Stomach (tissue), 9 donors: Measurements from ENCODE around the gene FAM168A. TPM values are rescaled to one million over a fixed set of nuclear protein-coding genes. Genes with fewer than 3 reads are reported as not detected.

Experiments
- DNase-seq, 2 donors: peaks; one replicate each; pipeline versions ENCODE4 v3.0.0 to v3.0.0-alpha.2; 2013 to 2019
- H3K27ac ChIP-seq, 5 donors: fragments of 200-600 bp in 4 of 5; sonication (generic) in 4 of 5; one replicate each; pipeline ENCODE4 v1.5.1; 2013 to 2019; ENCODE audit warnings: mild to moderate bottlenecking in 1 of 5, moderate library complexity in 1 of 5
- H3K27me3 ChIP-seq, 3 donors: fragments of 200-600 bp; sonication (generic); one replicate each; pipeline ENCODE4 v1.5.1; 2017 to 2019; ENCODE audit warnings: mixed run types in 1 of 3
- H3K36me3 ChIP-seq, 4 donors: fragments of 200-600 bp; sonication (generic); 1 replicate in 3 of 4; 2 replicates in 1 of 4; pipeline ENCODE4 v1.5.1; 2016 to 2019
- H3K4me1 ChIP-seq, 4 donors: fragments of 200-600 bp; sonication (generic); one replicate each; pipeline ENCODE4 v1.5.1; 2016 to 2019
- H3K4me3 ChIP-seq, 4 donors: fragments of 200-600 bp; sonication (generic) in 3 of 4; one replicate each; pipeline ENCODE4 v1.5.1; 2016 to 2019; ENCODE audit warnings: mild to moderate bottlenecking in 1 of 4
- H3K9me3 ChIP-seq, 4 donors: fragments of 200-600 bp; sonication (generic); one replicate each; pipeline ENCODE4 v1.5.1; 2016 to 2019
- EP300 ChIP-seq: sonication (generic); formaldehyde crosslinking; IDR thresholded peaks from one replicate; pipeline ENCODE4 v1.6.1; 2017; ENCODE audit warnings: antibody characterized with exemption
- POLR2A ChIP-seq, 4 donors: fragments of 450-650 bp; IDR thresholded peaks; one replicate each; pipeline ENCODE4 v1.6.1; 2016; ENCODE audit warnings: antibody characterized with exemption in 4 of 4, control low read depth in 2 of 4, mild to moderate bottlenecking in 1 of 4, moderate library complexity in 1 of 4
- POLR2AphosphoS5 ChIP-seq, 3 donors: sonication (generic); formaldehyde crosslinking; IDR thresholded peaks; one replicate each; pipeline ENCODE4 v1.6.1; 2016; ENCODE audit warnings: antibody characterized with exemption in 3 of 3
- WGBS, 5 donors: extraction: QIAGEN DNeasy Blood & Tissue Kit in 3 of 5; methylation state at CpG; one replicate each; pipeline versions ENCODE4 v1.1.5 to v1.1.7; 2013 to 2018; 5-methylcytosine and 5-hydroxymethylcytosine counted together
- intact Hi-C: fragments of 100-400 bp; cut with DNase I; formaldehyde crosslinking; loops from one replicate; pipeline ENCODE4 v1.15.1; 2023; ENCODE audit warnings: low total_unique reads
- polyA plus RNA-seq, 3 donors: library from polyadenylated mRNA; stranded (reverse); fragments of 200-250 nt; gene quantifications; one replicate each; pipeline ENCODE4 v1.2.3, GENCODE V29; 2013
- total RNA-seq, 5 donors: library from RNA; depleted of rRNA; stranded (reverse); fragments of >200 nt; gene quantifications; one replicate each; pipeline versions ENCODE4 v1.1.0 to v1.2.3, GENCODE V29; 2014 to 2016
- TF ChIP-seq, protein P1 (sequence below), 7 experiments: fragments of 450-650 bp in 4 of 7; fragments of 200-600 bp in 3 of 7; sonication (generic) in 3 of 7; IDR thresholded peaks; one replicate each; pipeline ENCODE4 v1.5.1; 2016 to 2019; ENCODE audit warnings: antibody characterized with exemption in 7 of 7, control low read depth in 2 of 7, mild to moderate bottlenecking in 1 of 7
- donor health status: healthy with polysubstance abuse.
- donor health status: Bipolar disorder and iron deficiency.
- donor health status: healthy.

FAM168A gene
- total and polyA plus RNA-seq, 8 donors = 4.3 to 25.4 (median 6.3) TPM

DNA sequence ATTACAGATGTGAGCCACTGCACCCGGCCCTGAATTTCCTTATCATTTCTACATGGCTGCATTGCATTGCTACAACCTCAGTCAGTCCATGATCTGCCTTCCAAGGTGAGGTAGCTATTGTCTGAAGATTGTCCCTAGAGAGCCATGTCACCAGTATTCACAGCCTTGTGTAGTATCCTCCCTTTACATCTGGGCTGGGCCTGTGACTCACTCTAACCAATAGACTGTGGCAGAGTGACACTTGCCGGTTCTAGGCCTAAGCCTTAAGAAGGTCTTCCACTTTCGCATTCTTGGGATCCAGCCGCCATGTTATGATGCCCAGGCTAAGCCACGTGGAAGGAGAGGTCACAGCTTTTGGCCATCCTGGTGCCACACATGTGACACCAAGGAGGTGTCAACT, 38.3 kb upstream of the FAM168A start:
- 90 to 96% (median 94%) methylated on average over 5 of the region's 5 CpGs for WGBS, 5 donors

DNA sequence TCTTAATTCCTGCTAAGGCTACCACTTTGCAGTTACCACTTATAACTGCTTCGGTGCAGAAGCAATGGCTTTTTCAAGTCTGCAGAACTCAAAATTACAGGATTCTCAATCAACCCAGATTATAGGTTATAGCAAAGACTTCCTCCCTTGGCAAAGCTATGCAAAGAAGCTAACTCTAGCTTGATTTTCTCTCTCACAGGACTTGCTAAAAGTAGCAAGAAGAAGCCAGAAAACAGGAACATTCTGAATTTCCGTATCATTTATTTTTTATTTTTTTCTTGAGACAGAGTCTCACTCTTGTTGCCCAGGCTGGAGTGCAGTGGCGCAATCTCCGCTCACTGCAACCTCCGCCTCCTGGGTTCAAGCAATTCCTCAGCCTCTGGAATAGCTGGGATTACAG, 37.8 kb upstream of the FAM168A start:
- Histone ChIP-seq H3K4me1 (no peaks in the 10 kb centered on the region), H3K36me3 (no peaks in the 10 kb centered on the region), H3K27me3 (peaks cover 0 to 7% (median 0%) of the 10 kb centered on the region in 3 donors), H3K4me3 (no peak overlapping the region), H3K27ac (no peak overlapping the region), H3K9me3 (no peaks in the 10 kb centered on the region)
- intact Hi-C loops = no loop called here
- WGBS, 5 donors = 93 to 97% (median 95%) methylated on average over 5 of the region's 5 CpGs
- DNase-seq = no peak
- TF ChIP-seq EP300 = no peak
- no peak for TF ChIP-seq POLR2AphosphoS5 (IDR thresholded peaks at IDR 0.05)
- TF ChIP-seq POLR2A (IDR thresholded peaks at IDR 0.05) = no peak
- TF ChIP-seq, protein P1, sequence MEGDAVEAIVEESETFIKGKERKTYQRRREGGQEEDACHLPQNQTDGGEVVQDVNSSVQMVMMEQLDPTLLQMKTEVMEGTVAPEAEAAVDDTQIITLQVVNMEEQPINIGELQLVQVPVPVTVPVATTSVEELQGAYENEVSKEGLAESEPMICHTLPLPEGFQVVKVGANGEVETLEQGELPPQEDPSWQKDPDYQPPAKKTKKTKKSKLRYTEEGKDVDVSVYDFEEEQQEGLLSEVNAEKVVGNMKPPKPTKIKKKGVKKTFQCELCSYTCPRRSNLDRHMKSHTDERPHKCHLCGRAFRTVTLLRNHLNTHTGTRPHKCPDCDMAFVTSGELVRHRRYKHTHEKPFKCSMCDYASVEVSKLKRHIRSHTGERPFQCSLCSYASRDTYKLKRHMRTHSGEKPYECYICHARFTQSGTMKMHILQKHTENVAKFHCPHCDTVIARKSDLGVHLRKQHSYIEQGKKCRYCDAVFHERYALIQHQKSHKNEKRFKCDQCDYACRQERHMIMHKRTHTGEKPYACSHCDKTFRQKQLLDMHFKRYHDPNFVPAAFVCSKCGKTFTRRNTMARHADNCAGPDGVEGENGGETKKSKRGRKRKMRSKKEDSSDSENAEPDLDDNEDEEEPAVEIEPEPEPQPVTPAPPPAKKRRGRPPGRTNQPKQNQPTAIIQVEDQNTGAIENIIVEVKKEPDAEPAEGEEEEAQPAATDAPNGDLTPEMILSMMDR (IDR thresholded peaks at IDR 0.05) = no peak

More for the DNA sequence above, 38.3 kb upstream of the FAM168A start:
- intact Hi-C loops = no loop called here
- no peak overlapping the region for H3K27ac ChIP-seq
- no peaks in the 10 kb centered on the region for H3K4me1 ChIP-seq
- TF ChIP-seq EP300 (no peak), POLR2A (IDR thresholded peaks at IDR 0.05) (no peak), POLR2AphosphoS5 (IDR thresholded peaks at IDR 0.05) (no peak)
- TF ChIP-seq, protein P1 (IDR thresholded peaks at IDR 0.05) = no peak
- DNase-seq = no peak
- H3K4me3 ChIP-seq = no peak overlapping the region
- no peaks in the 10 kb centered on the region for H3K36me3 ChIP-seq
- peaks cover 0 to 11% (median 0%) of the 10 kb centered on the region in 3 donors for H3K27me3 ChIP-seq
- H3K9me3 ChIP-seq = no peaks in the 10 kb centered on the region

DNA sequence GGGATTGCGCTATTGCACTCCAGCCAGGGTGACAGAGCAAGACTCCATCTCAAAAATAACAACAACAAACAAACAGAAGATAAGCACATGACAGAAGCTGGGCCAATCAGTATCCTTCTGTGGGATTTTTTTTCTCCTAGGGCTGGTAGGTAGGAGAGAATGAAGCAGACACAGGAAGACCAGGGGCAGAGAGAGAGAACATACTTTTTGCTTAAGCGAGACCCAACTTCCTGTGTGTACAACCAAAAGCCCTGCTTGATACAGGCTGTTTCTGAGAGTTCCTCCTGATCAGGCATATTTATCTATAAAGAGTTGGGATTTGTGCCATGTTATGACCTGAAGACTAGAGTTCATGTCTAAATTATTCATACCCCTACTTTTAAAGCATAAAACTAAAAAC, 36.1 kb upstream of the FAM168A start:
- 64 to 93% (median 90%) methylated on average over 2 of the region's 2 CpGs for WGBS, 5 donors
- Histone ChIP-seq H3K27me3 (no peaks in the 10 kb centered on the region), H3K36me3 (no peaks in the 10 kb centered on the region), H3K27ac (no peak overlapping the region), H3K9me3 (no peaks in the 10 kb centered on the region), H3K4me1 (no peaks in the 10 kb centered on the region), H3K4me3 (no peak overlapping the region)
- intact Hi-C loops = no loop called here
- DNase-seq = no peak
- TF ChIP-seq POLR2A (IDR thresholded peaks at IDR 0.05) = no peak
- TF ChIP-seq, protein P1 (IDR thresholded peaks at IDR 0.05) = no peak
- TF ChIP-seq POLR2AphosphoS5 (IDR thresholded peaks at IDR 0.05) = no peak
- TF ChIP-seq EP300 = no peak

DNA sequence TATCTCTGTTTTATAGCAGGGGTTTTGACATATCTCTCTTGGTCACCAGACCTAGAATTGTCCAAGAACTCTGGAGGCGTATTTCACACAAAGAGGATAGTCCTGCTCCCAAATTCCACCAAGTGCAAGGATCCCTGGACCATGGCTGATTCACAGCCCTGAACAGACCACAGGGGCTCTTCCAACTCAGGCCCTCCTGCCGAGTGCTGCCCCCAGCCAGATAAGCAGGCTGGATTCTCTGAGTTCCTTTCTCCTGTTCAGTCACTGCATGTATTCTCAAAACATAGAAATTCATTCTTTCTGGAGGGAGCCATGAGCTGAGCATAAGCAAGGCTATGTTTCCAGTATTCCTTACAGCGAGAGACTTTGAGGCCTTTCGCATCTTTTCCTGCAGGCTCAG, 35.1 kb upstream of the FAM168A start:
- Histone ChIP-seq H3K27me3 (no peaks in the 10 kb centered on the region), H3K4me1 (no peaks in the 10 kb centered on the region), H3K9me3 (no peaks in the 10 kb centered on the region), H3K27ac (no peak overlapping the region), H3K4me3 (no peak overlapping the region), H3K36me3 (no peaks in the 10 kb centered on the region)
- intact Hi-C loops = no loop called here
- WGBS, 5 donors = 90 to 98% (median 94%) methylated on average over 4 of the region's 4 CpGs
- TF ChIP-seq POLR2AphosphoS5 (IDR thresholded peaks at IDR 0.05) = no peak
- TF ChIP-seq EP300 = no peak
- TF ChIP-seq, protein P1 (IDR thresholded peaks at IDR 0.05) = no peak
- no peak for TF ChIP-seq POLR2A (IDR thresholded peaks at IDR 0.05)
- DNase-seq = no peak
